CD4-positive, alpha-beta T cell (primary cell): ENCODE data around the gene DAAM1. TPM values are rescaled to one million over a fixed set of nuclear protein-coding genes. Genes with fewer than 3 reads are reported as not detected.

Source experiments
- ATAC-seq: fragments of 200-7000 bp; cut with Tn5 transposase; one replicate; pipeline ENCODE4 v1.10.0; 2022; ENCODE audit warnings: mild to moderate bottlenecking; ENCODE audit not compliant: poor library complexity
- CTCF ChIA-PET: fragments of 350-600 bp; sonication (Branson Sonifier 250); formaldehyde crosslinking; loops from one replicate; lab custom pipeline; 2021; ENCODE audit warnings: antibody characterized with exemption, inconsistent platforms; lab: Charles Lee
- POLR2A ChIA-PET: fragments of 350-600 bp; sonication (Branson Sonifier 250); formaldehyde crosslinking; loops from one replicate; lab custom pipeline; 2021; ENCODE audit warnings: antibody characterized with exemption, inconsistent platforms; lab: Charles Lee
- DNase-seq, 14 experiments: peaks; one replicate each; pipeline ENCODE4 v3.0.0-alpha.2; 2013 to 2020; ENCODE audit warnings: mixed read lengths in 2 of 14
- H3K27ac ChIP-seq, 2 donors: one replicate each; pipeline versions ENCODE4 v1.5.1 to v1.7.0; 2013; ENCODE audit warnings: low read length in 2 of 2, low read depth in 1 of 2, mild to moderate bottlenecking in 1 of 2
- H3K27me3 ChIP-seq, 2 experiments: 1 replicate in 1 of 2; 2 replicates in 1 of 2; pipeline versions ENCODE4 v1.6.1 to v1.7.0; 2013; ENCODE audit warnings: low read length in 2 of 2, control low read depth in 1 of 2, mild to moderate bottlenecking in 1 of 2, moderate library complexity in 1 of 2; ENCODE audit not compliant: insufficient read depth in 2 of 2, control insufficient read depth in 1 of 2
- H3K36me3 ChIP-seq: one replicate; pipeline ENCODE4 v1.6.1; 2013; ENCODE audit warnings: low read length, control low read depth; ENCODE audit not compliant: insufficient read depth
- H3K4me1 ChIP-seq: one replicate; pipeline ENCODE4 v1.6.1; 2013; ENCODE audit warnings: low read length, control low read depth; ENCODE audit not compliant: insufficient read depth
- H3K4me3 ChIP-seq: one replicate; pipeline ENCODE4 v1.5.1; 2013; ENCODE audit warnings: mild to moderate bottlenecking, low read length, moderate library complexity
- H3K9me3 ChIP-seq, 2 experiments: 1 replicate in 1 of 2; 2 replicates in 1 of 2; pipeline versions ENCODE4 v1.6.1 to v1.7.0; 2013; ENCODE audit warnings: low read length in 2 of 2, mild to moderate bottlenecking in 2 of 2, control low read depth in 1 of 2, moderate library complexity in 1 of 2; ENCODE audit not compliant: control insufficient read depth in 1 of 2, insufficient read depth in 1 of 2
- H3K27ac Mint-ChIP-seq: one replicate; pipeline ENCODE4 v1.8.0; 2020; ENCODE audit warnings: mixed read lengths
- H3K27me3 Mint-ChIP-seq: one replicate; pipeline ENCODE4 v1.8.0; 2021; ENCODE audit warnings: mixed read lengths
- H3K36me3 Mint-ChIP-seq: one replicate; pipeline ENCODE4 v1.8.0; 2021; ENCODE audit warnings: low read depth, mixed read lengths
- H3K4me1 Mint-ChIP-seq: one replicate; pipeline ENCODE4 v1.8.0; 2021; ENCODE audit warnings: low read depth, mixed read lengths
- H3K4me3 Mint-ChIP-seq: one replicate; pipeline ENCODE4 v1.8.0; 2020; ENCODE audit warnings: mild to moderate bottlenecking, mixed read lengths
- H3K9me3 Mint-ChIP-seq: one replicate; pipeline ENCODE4 v1.8.0; 2020; ENCODE audit warnings: mixed read lengths
- intact Hi-C, 2 experiments: fragments of 100-400 bp; cut with DNase I in 1 of 2; cut with micrococcal nuclease in 1 of 2; formaldehyde crosslinking; loops; one replicate each; pipeline versions ENCODE4 v1.15.1 to v1.9.0; 2023 to 2025; cut with DNase I, micrococcal nuclease
- total RNA-seq, 174 experiments: library from RNA in 2 of 174; stranded (reverse) in 2 of 174; gene quantifications; one replicate each; pipeline ENCODE4 v1.2.3 and lab custom pipeline; 2021 to 2026
- TF ChIP-seq, protein P1 (sequence below): fragments of 200-600 bp; IDR thresholded peaks from one replicate; pipeline ENCODE4 v1.8.0; 2022; ENCODE audit warnings: antibody characterized with exemption, mild to moderate bottlenecking

The DAAM1 gene
- total RNA-seq, 2 experiments from 2014 or later, result 7.4 to 8.8 TPM

DNA sequence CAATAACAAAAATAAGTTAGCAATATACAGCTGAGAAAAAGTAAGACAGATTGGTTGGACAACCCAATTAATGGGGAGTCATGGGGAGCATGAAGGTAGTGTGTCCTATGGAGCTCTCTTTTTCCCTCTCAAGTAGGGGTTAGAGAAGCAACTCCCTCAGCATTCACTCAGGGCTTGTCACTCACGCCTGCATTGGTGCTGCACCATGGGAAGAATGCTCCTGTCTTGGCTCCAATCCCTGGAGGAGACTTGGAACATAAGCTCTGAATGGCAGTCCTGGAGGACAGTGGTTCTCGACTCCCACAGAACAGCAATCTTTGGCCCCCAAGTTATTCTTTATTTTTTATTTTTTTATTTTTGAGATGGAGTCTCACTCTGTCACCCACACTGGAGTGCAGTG is 113.8 kb downstream of the DAAM1 start:
- TF ChIP-seq, protein P1, sequence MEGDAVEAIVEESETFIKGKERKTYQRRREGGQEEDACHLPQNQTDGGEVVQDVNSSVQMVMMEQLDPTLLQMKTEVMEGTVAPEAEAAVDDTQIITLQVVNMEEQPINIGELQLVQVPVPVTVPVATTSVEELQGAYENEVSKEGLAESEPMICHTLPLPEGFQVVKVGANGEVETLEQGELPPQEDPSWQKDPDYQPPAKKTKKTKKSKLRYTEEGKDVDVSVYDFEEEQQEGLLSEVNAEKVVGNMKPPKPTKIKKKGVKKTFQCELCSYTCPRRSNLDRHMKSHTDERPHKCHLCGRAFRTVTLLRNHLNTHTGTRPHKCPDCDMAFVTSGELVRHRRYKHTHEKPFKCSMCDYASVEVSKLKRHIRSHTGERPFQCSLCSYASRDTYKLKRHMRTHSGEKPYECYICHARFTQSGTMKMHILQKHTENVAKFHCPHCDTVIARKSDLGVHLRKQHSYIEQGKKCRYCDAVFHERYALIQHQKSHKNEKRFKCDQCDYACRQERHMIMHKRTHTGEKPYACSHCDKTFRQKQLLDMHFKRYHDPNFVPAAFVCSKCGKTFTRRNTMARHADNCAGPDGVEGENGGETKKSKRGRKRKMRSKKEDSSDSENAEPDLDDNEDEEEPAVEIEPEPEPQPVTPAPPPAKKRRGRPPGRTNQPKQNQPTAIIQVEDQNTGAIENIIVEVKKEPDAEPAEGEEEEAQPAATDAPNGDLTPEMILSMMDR, result no peak
- Histone ChIP-seq H3K9me3 (no peaks in the 10 kb centered on the region), H3K27me3 (no peaks in the 10 kb centered on the region), H3K4me1 (peaks cover 3% of the 10 kb centered on the region), H3K27ac (no peak overlapping the region), H3K36me3 (no peaks in the 10 kb centered on the region), H3K4me3 (no peak overlapping the region)
- Mint-ChIP-seq H3K4me1 (peaks cover 19% of the 10 kb centered on the region), H3K27me3 (no peaks in the 10 kb centered on the region), H3K9me3 (no peaks in the 10 kb centered on the region), H3K4me3 (no peak overlapping the region), H3K27ac (no peak overlapping the region), H3K36me3 (no peaks in the 10 kb centered on the region)
- POLR2A ChIA-PET, result no interaction called here
- no peak for DNase-seq
- no peak for ATAC-seq
- CTCF ChIA-PET, result no interaction called here
- intact Hi-C loops, result no loop called here

DNA sequence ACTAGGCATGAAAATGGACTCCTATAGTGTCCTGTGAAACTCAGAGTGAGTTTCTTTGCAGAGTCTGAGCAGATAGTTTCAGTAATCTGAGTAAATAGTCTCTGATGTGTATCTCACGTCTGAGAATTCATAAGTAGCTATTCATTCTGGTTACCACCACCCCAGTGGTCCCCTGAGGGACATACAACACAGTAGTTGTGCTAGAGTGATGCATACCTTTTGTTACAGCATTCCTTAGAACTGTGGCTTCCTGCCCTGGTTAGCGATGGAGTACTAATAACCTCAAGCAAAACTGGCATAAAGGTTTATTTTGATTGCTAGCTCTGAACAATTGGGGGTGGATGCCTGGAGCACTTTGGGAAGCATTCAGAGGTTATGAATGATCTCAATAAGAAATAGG is 114.7 kb downstream of the DAAM1 start:
- no peak for ATAC-seq
- Mint-ChIP-seq H3K27me3 (no peaks in the 10 kb centered on the region), H3K9me3 (no peaks in the 10 kb centered on the region), H3K4me3 (no peak overlapping the region), H3K36me3 (no peaks in the 10 kb centered on the region), H3K4me1 (peaks cover 16% of the 10 kb centered on the region), H3K27ac (no peak overlapping the region)
- intact Hi-C loops, result no loop called here
- no peaks in the 10 kb centered on the region for H3K27me3 ChIP-seq
- CTCF ChIA-PET, result no interaction called here
- TF ChIP-seq, protein P1, result no peak
- no peaks in the 10 kb centered on the region for H3K9me3 ChIP-seq
- no peak overlapping the region for H3K4me3 ChIP-seq
- POLR2A ChIA-PET, result no interaction called here
- no peaks in the 10 kb centered on the region for H3K36me3 ChIP-seq
- peaks cover 3% of the 10 kb centered on the region for H3K4me1 ChIP-seq
- H3K27ac ChIP-seq, result no peak overlapping the region
- no peak for DNase-seq

DNA sequence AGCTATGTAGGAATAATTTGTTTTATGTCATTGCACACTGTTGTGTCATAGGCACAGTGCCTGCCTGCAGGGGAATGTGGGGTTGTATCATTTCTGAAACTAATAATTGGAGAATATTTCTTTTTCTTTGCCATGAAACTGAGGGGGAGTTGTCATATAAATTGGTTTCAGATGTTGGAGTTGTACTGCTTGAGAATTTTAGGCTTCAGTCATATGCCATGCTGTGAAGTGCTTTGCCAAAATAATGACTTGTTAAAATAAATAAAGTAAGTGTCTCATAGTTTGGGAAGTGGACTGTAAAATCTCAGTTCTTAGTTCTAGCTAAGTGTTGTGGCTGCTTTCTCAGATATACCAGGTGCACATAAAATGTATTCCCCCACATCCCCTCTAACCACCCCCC is 116.8 kb downstream of the DAAM1 start:
- DNase-seq (no peak), ATAC-seq (no peak)
- Histone ChIP-seq H3K27me3 (no peaks in the 10 kb centered on the region), H3K4me1 (peaks cover 3% of the 10 kb centered on the region), H3K9me3 (no peaks in the 10 kb centered on the region), H3K36me3 (no peaks in the 10 kb centered on the region), H3K27ac (no peak overlapping the region), H3K4me3 (no peak overlapping the region)
- no peak overlapping the region for H3K27ac Mint-ChIP-seq
- H3K4me3 Mint-ChIP-seq, result no peak overlapping the region
- intact Hi-C loops, result no loop called here
- no peaks in the 10 kb centered on the region for H3K36me3 Mint-ChIP-seq
- H3K9me3 Mint-ChIP-seq, result no peaks in the 10 kb centered on the region
- ChIA-PET CTCF (no interaction called here), POLR2A (no interaction called here)
- TF ChIP-seq, protein P1, result no peak
- H3K4me1 Mint-ChIP-seq, result peaks cover 11% of the 10 kb centered on the region
- no peaks in the 10 kb centered on the region for H3K27me3 Mint-ChIP-seq
